ENCODE results near the gene P2RX6. TPM values are rescaled to one million over a fixed set of nuclear protein-coding genes. Genes with fewer than 3 reads are reported as not detected.

Gene P2RX6
- polyA plus RNA-seq, 1 donor (not counting 4 experiments of a cell fraction or from before 2014, with no cell fraction given), result 0.87 TPM

GRCh38 chr22:20997536-20998257, 17.3 kb upstream of the P2RX6 start:
- dilution Hi-C loops (cut with MboI; ENCODE audit: extremely low pct_ligation_motif_present, low sequenced_read_pairs), result no loop called here
- Histone ChIP-seq H3K9ac (ENCODE audit: control insufficient read depth, extremely low read depth, insufficient read depth, low read length) (no peak overlapping the region), H3K4me3 (ENCODE audit: control insufficient read depth in 2 of 3, extremely low read depth in 1 of 3, insufficient read depth in 2 of 3, low read depth in 1 of 3, low read length in 3 of 3) (no peak overlapping the region), H3K4me2 (ENCODE audit: control insufficient read depth, extremely low read depth, insufficient read depth, low read depth, low read length) (no peak overlapping the region), H3K9me3 (ENCODE audit: control insufficient read depth, low read depth, low read length) (no peaks in the 10 kb centered on the region), H3K27ac (ENCODE audit: control insufficient read depth, insufficient read depth, low read length) (no peak overlapping the region), H3K79me2 (ENCODE audit: control insufficient read depth, insufficient read depth, low read length) (peaks cover 18% of the 10 kb centered on the region), H2AFZ (ENCODE audit: control insufficient read depth, low read length) (no peak overlapping the region), H3K36me3 (ENCODE audit: control insufficient read depth in 2 of 2, extremely low read depth in 1 of 2, insufficient read depth in 2 of 2, low read length in 2 of 2) (peaks cover 17 to 37% of the 10 kb centered on the region in 2 experiments), H3K27me3 (ENCODE audit: control insufficient read depth, extremely low read depth, insufficient read depth, low read length) (no peaks in the 10 kb centered on the region), H4K20me1 (ENCODE audit: control insufficient read depth, extremely low read depth, insufficient read depth, low read length) (no peaks in the 10 kb centered on the region), H3K4me1 (ENCODE audit: control insufficient read depth, extremely low read depth, insufficient read depth, low read length) (peaks cover 12% of the 10 kb centered on the region), H3K9me1 (ENCODE audit: control insufficient read depth, extremely low read depth, insufficient read depth, low read length) (no peaks in the 10 kb centered on the region)
- DNase-seq (ENCODE audit: low read depth, low spot score), result no peak
- no peak for FAIRE-seq
- TF ChIP-seq CTCF (optimal IDR thresholded peaks at IDR 0.05 in 1 of 3, IDR thresholded peaks at IDR 0.05 in 1 of 3, conservative IDR thresholded peaks at IDR 0.05 in 1 of 3; ENCODE audit: extremely low read depth in 1 of 3, insufficient read depth in 2 of 3, low read length in 3 of 3), result no peak
- no peak for TF ChIP-seq EZH2 (IDR thresholded peaks at IDR 0.05; ENCODE audit: low read length)

GRCh38 chr22:20998411-20999336, 16.3 kb upstream of the P2RX6 start:
- Histone ChIP-seq H4K20me1 (ENCODE audit: control insufficient read depth, extremely low read depth, insufficient read depth, low read length) (no peaks in the 10 kb centered on the region), H3K4me2 (ENCODE audit: control insufficient read depth, extremely low read depth, insufficient read depth, low read depth, low read length) (no peak overlapping the region), H3K4me3 (ENCODE audit: control insufficient read depth in 2 of 3, extremely low read depth in 1 of 3, insufficient read depth in 2 of 3, low read depth in 1 of 3, low read length in 3 of 3) (no peak overlapping the region), H3K27me3 (ENCODE audit: control insufficient read depth, extremely low read depth, insufficient read depth, low read length) (no peaks in the 10 kb centered on the region), H3K79me2 (ENCODE audit: control insufficient read depth, insufficient read depth, low read length) (peaks cover 26% of the 10 kb centered on the region), H3K9me1 (ENCODE audit: control insufficient read depth, extremely low read depth, insufficient read depth, low read length) (no peaks in the 10 kb centered on the region), H3K27ac (ENCODE audit: control insufficient read depth, insufficient read depth, low read length) (no peak overlapping the region), H3K36me3 (ENCODE audit: control insufficient read depth in 2 of 2, extremely low read depth in 1 of 2, insufficient read depth in 2 of 2, low read length in 2 of 2) (peaks cover 17 to 31% of the 10 kb centered on the region in 2 experiments), H3K9ac (ENCODE audit: control insufficient read depth, extremely low read depth, insufficient read depth, low read length) (no peak overlapping the region), H3K9me3 (ENCODE audit: control insufficient read depth, low read depth, low read length) (no peaks in the 10 kb centered on the region), H3K4me1 (ENCODE audit: control insufficient read depth, extremely low read depth, insufficient read depth, low read length) (peaks cover 20% of the 10 kb centered on the region), H2AFZ (ENCODE audit: control insufficient read depth, low read length) (no peak overlapping the region)
- dilution Hi-C loops (cut with MboI; ENCODE audit: extremely low pct_ligation_motif_present, low sequenced_read_pairs), result no loop called here
- TF ChIP-seq EZH2 (IDR thresholded peaks at IDR 0.05; ENCODE audit: low read length) (no peak), CTCF (optimal IDR thresholded peaks at IDR 0.05 in 1 of 3, IDR thresholded peaks at IDR 0.05 in 1 of 3, conservative IDR thresholded peaks at IDR 0.05 in 1 of 3; ENCODE audit: extremely low read depth in 1 of 3, insufficient read depth in 2 of 3, low read length in 3 of 3) (no peak)
- FAIRE-seq (no peak), DNase-seq (ENCODE audit: low read depth, low spot score) (no peak)
